Neural cell (in vitro differentiated cells): Measurements from ENCODE around the gene PRR15L. TPM values are rescaled to one million over a fixed set of nuclear protein-coding genes. Genes with fewer than 3 reads are reported as not detected.

Source experiments
- H2AFZ ChIP-seq: fragments of 200-600, 300-800 bp; sonication (generic), shearing (Covaris generic); 2 replicates; pipeline ENCODE4 v1.6.0; 2014; ENCODE audit warnings: low read depth, mild to moderate bottlenecking, antibody characterized with exemption, low read length, moderate library complexity
- H3F3A ChIP-seq: fragments of 200-600 bp; shearing (Covaris generic); 2 replicates; pipeline ENCODE4 v1.6.1; 2016; ENCODE audit warnings: mild to moderate bottlenecking, moderate library complexity, mixed read lengths, antibody characterized with exemption, low read length; ENCODE audit not compliant: insufficient read depth, poor library complexity, severe bottlenecking
- H3K27ac ChIP-seq: fragments of 200-600, 300-800 bp; sonication (generic), shearing (Covaris generic); 2 replicates; pipeline ENCODE4 v1.5.1; 2014; ENCODE audit warnings: mild to moderate bottlenecking, low read length, moderate library complexity
- H3K27me3 ChIP-seq: fragments of 300-800, 200-600 bp; sonication (generic), shearing (Covaris generic); 2 replicates; pipeline ENCODE4 v1.6.0; 2014; ENCODE audit warnings: mild to moderate bottlenecking, low read depth, low read length, moderate library complexity; ENCODE audit not compliant: insufficient read depth
- H3K36me3 ChIP-seq: fragments of 300-800, 200-600 bp; sonication (generic), shearing (Covaris generic); 2 replicates; pipeline ENCODE4 v1.5.1; 2014; ENCODE audit warnings: mild to moderate bottlenecking, antibody characterized with exemption, low read length, moderate library complexity; ENCODE audit not compliant: insufficient read depth
- H3K4me2 ChIP-seq: fragments of 300-800, 200-600 bp; sonication (generic), shearing (Covaris generic); 2 replicates; pipeline ENCODE4 v1.6.0; 2014; ENCODE audit warnings: mild to moderate bottlenecking, low read length
- H3K4me3 ChIP-seq: fragments of 300-800, 200-600 bp; sonication (generic), shearing (Covaris generic); 2 replicates; pipeline ENCODE4 v1.5.1; 2014; ENCODE audit warnings: mild to moderate bottlenecking, low read length, moderate library complexity
- H3K79me2 ChIP-seq: fragments of 200-600 bp; shearing (Covaris generic); replicated peaks from 2 replicates; pipeline ENCODE4 v1.6.0; 2014; ENCODE audit warnings: mild to moderate bottlenecking, low read length, moderate library complexity; ENCODE audit not compliant: insufficient read depth
- H3K9ac ChIP-seq: fragments of 300-800, 200-600 bp; sonication (generic), shearing (Covaris generic); 2 replicates; pipeline ENCODE4 v1.6.1; 2016; ENCODE audit warnings: mild to moderate bottlenecking, low read length, mixed read lengths
- H3K9me2 ChIP-seq: fragments of 200-600 bp; shearing (Covaris generic); 2 replicates; pipeline ENCODE4 v1.6.1; 2016; ENCODE audit warnings: mild to moderate bottlenecking, low read length, mixed read lengths; ENCODE audit not compliant: insufficient read depth
- H3K9me3 ChIP-seq: fragments of 200-600, 300-800 bp; sonication (generic), shearing (Covaris generic); 2 replicates; pipeline ENCODE4 v1.6.1; 2016; ENCODE audit warnings: mild to moderate bottlenecking, mixed run types, low read length, moderate library complexity, mixed read lengths
- H4K20me1 ChIP-seq: fragments of 200-600 bp; shearing (Covaris generic); 2 replicates; pipeline ENCODE4 v1.6.1; 2016; ENCODE audit warnings: mild to moderate bottlenecking, mixed run types; ENCODE audit not compliant: insufficient read depth
- CTCF ChIP-seq: fragments of 450-650 bp; IDR thresholded peaks from 2 replicates; pipeline ENCODE4 v1.5.1; 2014; ENCODE audit warnings: antibody characterized with exemption, mild to moderate bottlenecking, moderate library complexity; ENCODE audit not compliant: poor library complexity, severe bottlenecking
- EP300 ChIP-seq: fragments of 450-650 bp; conservative IDR thresholded peaks from 2 replicates; pipeline ENCODE4 v1.6.1; 2014; ENCODE audit warnings: antibody characterized with exemption, mild to moderate bottlenecking, moderate library complexity; ENCODE audit not compliant: poor library complexity, severe bottlenecking
- EZH2 ChIP-seq: fragments of 200-600, 300-800 bp; shearing (Covaris generic), sonication (generic); IDR thresholded peaks from 2 replicates; pipeline ENCODE4 v1.6.1; 2014; ENCODE audit warnings: antibody characterized with exemption, low read length, borderline replicate concordance, mild to moderate bottlenecking; ENCODE audit not compliant: insufficient read depth, poor library complexity, severe bottlenecking
- MXI1 ChIP-seq: fragments of 450-650 bp; conservative IDR thresholded peaks from 2 replicates; pipeline ENCODE4 v1.6.1; 2014; ENCODE audit warnings: antibody characterized with exemption, mild to moderate bottlenecking; ENCODE audit not compliant: poor library complexity, severe bottlenecking
- POLR2AphosphoS5 ChIP-seq: IDR thresholded peaks from 2 replicates; pipeline ENCODE4 v1.6.1; 2012
- RAD21 ChIP-seq: fragments of 450-650 bp; conservative IDR thresholded peaks from 2 replicates; pipeline ENCODE4 v1.6.1; 2014; ENCODE audit warnings: antibody characterized with exemption, mild to moderate bottlenecking, moderate library complexity
- REST ChIP-seq: IDR thresholded peaks from 2 replicates; pipeline ENCODE4 v1.6.1; 2012; ENCODE audit warnings: borderline replicate concordance
- SMC3 ChIP-seq: fragments of 450-650 bp; conservative IDR thresholded peaks from 2 replicates; pipeline ENCODE4 v1.6.1; 2014; ENCODE audit warnings: antibody characterized with exemption, mild to moderate bottlenecking, moderate library complexity; ENCODE audit not compliant: poor library complexity
- TAF1 ChIP-seq: IDR thresholded peaks from 2 replicates; pipeline ENCODE4 v1.6.1; 2012; ENCODE audit warnings: low read depth
- polyA plus RNA-seq: library from polyadenylated mRNA; depleted of rRNA; stranded (reverse); fragments of >200 nt; gene quantifications from 2 replicates; pipeline ENCODE4 v1.2.3, GENCODE V29; 2014

The PRR15L gene
- polyA plus RNA-seq, 1 donor from 2014 or later: not detected

- TF ChIP-seq MXI1 (no peak), TAF1 (no peak), POLR2AphosphoS5 (no peak), EZH2 (no peak), SMC3 (no peak), CTCF (no peak), RAD21 (no peak), EP300 (no peak), REST (no peak)
- Histone ChIP-seq H4K20me1 (no peaks in the 10 kb centered on the region), H2AFZ (no peak overlapping the region), H3K4me3 (no peak overlapping the region), H3F3A (no peaks in the 10 kb centered on the region), H3K27ac (no peak overlapping the region), H3K9ac (no peak overlapping the region), H3K9me3 (no peaks in the 10 kb centered on the region), H3K79me2 (no peaks in the 10 kb centered on the region), H3K9me2 (no peaks in the 10 kb centered on the region), H3K27me3 (no peaks in the 10 kb centered on the region), H3K4me2 (no peak overlapping the region), H3K36me3 (no peaks in the 10 kb centered on the region)
Measured at GRCh38 chr17:47942568-47942967, 15.1 kb downstream of the PRR15L start.

GRCh38 chr17:47942096-47942510 lies 15.6 kb downstream of the PRR15L start:
- Histone ChIP-seq H3K9ac (no peak overlapping the region), H3K9me3 (no peaks in the 10 kb centered on the region), H2AFZ (no peak overlapping the region), H3F3A (no peaks in the 10 kb centered on the region), H3K9me2 (no peaks in the 10 kb centered on the region), H3K27ac (no peak overlapping the region), H3K79me2 (no peaks in the 10 kb centered on the region), H4K20me1 (no peaks in the 10 kb centered on the region), H3K27me3 (no peaks in the 10 kb centered on the region), H3K4me3 (peak overlapping the region; percentile 68), H3K4me2 (no peak overlapping the region), H3K36me3 (no peaks in the 10 kb centered on the region)
- TF ChIP-seq TAF1 (no peak), RAD21 (no peak), CTCF (no peak), EZH2 (no peak), POLR2AphosphoS5 (no peak), MXI1 (no peak), REST (no peak), SMC3 (no peak), EP300 (no peak)
